GM21515 (cell line): ENCODE data around the gene BIN1.

Experiments
- ATAC-seq: cut with Tn5 transposase; IDR thresholded peaks from one replicate; pipeline ENCODE4 v1.9.1; 2021; ENCODE audit not compliant: unreplicated experiment

The BIN1 gene

DNA sequence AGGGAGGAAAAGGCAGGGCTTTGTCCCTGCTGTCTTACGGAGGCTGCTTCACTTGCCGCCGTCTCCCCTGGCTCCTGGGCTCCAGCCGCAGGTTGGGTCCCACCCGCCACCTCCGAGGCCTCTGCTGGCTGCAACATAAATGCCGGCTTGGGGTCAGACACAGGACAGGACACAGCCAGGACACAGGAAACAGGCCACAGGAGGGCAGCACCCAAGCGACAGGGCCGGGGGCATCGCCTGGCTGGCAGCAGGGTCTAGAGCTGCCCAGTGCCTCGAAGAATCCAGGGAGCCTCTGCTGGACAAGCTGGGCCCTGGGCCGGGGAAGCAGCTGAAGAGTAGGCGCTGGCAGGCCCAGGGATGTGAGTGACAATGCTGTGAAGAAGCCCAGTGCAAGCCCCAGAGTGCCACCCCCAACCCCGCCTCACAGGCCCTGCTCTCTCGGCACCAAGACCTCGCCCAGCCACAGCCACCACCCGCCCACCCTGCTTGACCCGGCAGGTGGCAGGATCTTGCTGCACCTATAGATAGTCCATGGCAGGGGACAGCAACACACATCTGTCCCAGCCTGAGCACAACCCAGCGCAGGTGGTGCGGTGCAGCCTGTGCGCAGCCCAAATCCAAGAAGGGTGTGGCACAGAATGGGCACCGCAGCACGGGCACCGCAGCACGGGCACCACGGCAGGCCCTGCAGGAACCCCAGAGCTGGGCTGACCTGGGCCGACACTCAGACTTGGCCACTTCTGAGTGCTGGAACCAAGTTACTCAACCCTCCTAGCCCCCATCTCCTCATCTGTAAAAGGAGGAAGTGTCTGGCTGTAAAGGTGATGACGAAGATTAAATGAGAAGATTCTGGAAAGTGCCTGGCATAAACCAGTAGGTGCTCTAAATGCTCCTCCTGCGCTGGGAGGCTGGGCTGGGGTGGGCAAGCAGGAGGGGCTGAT lies 55.6 kb downstream of the BIN1 start:
- no peak for ATAC-seq

DNA sequence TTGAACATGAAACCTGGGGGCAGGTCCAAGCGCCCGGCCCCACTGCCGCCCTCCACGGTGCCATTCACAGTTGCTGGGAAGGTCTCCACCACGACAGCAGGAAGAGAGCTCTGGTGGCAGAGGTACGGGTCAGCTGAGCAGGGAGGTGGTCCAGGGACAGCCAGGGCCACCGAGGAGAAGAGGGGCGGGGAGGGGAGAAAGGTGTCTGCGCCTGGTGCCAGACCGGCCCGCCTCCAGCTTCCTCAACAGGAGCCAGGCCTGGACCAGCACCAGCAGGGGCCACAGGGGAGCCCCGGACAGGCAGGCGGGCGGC lies 56.2 kb downstream of the BIN1 start:
- no peak for ATAC-seq

DNA sequence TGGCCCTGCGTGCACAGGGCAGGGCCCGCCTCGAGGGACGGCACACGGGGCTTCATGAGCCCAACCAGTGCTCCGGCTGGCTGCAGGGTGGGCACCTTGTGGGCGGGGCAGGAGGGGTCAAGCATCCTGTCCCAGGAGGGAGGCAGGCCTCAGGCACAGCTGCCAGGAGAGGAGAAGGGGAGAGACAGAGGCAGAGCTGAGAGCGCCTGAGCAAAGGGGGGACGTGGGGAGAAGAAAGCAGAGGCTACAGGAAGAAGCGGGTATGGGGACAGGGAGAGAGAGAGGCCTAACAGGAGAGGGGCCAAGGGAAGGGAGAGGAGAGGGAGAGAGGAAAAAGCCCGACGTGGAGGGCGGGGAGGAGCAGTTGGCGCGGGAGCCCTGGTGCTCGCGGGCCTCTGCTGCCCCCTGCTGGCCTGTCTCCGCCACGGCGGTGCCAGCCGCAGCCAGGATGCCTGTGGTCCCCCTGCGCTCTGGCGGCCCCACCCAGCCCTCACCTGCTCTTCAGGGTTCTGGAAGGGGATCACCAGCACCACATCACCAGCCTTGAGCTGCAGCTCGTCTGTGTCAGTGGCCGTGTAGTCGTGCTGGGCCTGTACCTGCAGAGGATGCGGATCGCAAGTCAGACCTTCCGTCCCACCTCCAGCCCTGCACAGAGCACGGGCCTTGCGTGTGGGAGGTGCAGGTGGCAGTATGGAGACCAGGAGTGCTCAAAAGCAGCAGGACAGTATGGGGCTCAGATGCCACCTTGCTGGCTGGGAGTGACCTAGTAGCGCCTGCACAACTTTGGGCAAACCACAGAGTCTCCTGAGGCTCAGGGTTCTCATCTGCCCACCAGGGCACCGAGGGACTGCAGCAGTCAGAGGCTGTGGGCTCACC lies 56.8 kb downstream of the BIN1 start:
- peak; percentile 60 for ATAC-seq

DNA sequence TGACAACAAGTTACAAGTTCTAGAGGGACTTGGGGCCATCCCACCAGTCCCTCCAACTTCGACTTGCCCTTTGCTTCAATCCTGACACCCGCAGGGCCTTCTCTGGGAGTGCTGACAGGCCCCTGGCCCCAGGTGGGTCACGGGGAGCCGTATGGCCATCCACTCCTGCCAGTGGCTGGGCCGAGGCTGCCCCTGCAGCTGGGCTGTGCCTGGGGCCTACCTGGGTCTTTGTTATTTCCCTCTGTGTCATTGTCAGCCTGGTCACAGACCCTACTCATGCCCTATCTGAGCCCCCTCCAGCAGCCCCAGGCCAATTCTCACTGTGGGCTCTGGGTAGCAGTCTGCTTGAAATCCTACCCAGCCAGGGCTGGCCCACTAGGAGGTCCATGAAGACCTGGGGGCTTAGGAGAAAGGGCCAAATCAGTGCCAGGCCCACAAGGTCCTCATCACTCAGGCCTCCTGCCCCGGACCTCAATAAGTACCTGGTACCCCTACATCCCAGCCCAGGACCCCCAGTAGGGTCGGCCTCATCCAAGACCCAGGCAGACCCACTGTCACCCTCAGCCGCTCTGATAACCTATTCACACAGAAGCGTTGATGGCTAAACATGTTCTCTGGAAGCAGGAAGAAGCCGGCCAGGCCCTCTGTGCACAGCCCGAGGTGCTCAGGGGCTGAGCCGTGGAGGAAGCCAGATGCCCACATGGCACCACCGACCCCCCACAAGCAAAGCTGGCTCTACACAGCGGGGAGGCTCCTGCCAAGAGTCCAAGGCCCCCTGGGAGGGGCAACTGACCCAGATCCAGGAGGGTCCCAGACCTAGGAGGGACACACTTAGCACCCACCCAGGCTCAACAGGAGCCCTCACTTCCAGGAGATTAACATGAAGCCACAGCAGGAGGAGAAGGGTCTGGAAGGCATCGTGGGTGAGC lies 57.7 kb downstream of the BIN1 start:
- no peak for ATAC-seq

DNA sequence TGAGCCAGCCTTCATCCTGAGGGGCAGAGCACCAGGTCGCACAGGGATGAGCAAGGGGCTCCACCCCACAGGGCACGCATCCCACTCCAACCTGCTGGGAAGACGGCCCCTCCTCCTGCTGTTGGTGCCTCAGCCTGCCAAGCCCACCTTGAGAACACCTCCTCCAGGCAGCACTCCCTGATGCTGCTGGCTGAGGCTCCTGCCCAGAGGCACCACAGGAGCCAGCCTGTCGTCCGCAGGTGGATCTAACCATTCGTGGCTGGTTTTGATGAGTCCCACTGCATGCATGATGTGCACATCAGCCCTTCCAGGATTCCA lies 58.4 kb downstream of the BIN1 start:
- no peak for ATAC-seq

DNA sequence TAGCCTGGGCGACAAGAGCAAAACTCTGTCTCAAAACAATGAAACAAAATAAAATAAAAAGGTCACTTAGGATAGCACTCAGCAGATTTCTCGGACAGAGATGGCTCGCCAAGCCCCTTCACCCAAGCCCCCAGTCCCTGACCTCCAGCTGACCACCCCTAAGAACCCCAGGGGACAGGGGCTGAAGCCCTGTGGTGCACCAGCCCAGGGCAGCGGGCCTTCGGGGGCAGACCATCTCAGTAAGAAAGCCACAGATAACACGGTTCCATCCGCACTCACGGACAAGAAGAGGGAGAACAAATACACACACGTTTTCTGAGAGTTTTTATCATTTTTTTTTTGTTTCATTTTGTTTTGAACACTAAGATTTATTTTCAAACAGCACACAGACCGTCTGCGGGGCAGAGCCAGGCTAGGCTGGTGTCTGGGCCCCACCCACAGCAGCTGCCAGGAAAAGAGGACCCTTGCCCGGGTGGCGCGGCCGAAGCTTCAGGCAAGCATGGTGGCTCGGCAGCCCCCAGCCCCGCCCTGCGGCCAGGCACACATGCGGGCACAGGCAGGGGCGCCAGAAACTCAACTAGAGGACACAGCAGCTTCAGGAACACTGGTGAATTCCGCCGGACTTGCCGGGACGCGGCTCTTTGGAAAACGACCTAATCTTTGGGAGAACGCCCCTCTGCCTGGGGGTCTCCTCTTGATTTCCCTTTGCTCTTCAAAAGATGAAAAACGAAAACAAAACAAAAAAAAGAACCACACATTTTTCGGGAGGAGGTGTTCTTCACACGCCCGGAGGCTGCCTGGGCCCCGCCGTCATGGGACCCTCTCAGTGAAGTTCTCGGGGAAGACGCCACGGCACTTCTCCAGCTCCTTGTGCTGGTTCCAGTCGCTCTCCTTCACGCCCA lies 59.0 kb downstream of the BIN1 start:
- no peak for ATAC-seq

DNA sequence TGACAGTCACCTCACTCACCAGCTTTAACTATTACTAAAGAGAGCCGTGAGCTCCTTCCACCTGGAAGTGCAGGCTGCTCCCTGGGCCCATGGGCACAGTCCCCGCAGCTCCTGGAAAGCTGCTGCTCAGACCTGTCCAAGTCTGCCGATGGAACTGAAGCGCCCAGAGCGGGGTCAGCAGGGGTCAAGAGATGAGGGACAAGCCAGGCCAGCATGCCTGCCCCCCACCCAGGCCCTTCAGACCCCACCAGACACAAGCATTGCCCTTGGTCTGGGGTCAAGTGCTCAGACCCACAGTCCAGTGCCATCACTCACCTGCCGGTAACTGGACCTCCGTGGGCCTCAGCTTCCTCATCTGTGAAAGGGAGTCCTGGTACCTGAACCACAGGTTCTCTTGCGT lies 59.9 kb downstream of the BIN1 start:
- no peak for ATAC-seq

DNA sequence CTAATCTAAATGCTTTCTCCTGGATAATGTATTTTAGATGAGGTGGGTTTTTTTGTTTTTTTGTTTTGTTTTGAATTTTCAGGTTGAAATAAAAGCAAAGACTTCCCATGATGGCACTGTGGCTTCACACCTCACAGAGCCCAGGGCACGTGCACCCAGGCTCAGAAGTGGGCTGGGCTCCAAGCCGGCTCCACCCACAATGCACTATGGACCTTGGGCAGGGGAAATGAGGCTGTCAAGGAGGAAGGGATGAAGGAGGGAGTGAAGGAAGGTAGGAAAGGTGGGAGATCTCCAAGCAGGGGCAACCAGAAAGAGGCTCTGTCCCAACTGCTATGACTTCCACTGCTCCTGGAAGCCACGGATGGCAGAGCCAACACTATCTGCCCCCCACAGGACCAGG lies 60.4 kb downstream of the BIN1 start:
- ATAC-seq: no peak

DNA sequence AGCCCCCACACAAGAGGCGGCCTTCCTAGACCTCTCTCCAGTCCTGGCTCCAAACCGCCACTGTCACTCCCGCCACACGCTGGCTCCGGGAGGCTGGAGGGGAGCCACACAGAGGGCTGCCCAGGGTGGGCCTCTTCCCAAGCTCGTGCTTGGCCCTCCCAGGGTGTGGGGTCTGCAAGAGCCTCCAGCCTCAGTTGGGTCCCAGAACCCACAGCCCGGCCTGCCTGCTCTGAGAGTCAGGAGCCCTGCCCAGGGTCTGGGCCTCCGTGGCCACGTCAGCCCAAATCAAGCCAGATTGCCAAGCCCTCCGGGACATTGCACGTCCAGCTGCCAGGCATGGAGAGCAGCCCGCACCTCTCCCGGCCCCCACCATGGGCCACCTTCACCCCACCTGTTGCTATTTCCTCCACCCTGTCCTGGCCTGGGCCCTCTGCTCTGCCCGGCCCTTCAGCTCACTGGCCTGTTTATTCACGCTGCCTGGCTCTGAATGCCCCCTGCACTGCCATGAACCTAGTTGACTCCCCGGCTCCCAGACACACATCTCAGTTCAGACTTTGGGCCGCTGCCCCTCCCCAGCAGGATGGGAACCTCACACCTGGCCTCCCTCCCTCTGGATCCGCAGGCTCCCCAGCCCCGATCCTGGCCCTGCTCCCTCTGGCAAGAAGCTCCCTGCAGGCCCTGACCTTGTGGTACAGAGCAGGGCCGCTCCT lies 61.0 kb downstream of the BIN1 start:
- no peak for ATAC-seq

DNA sequence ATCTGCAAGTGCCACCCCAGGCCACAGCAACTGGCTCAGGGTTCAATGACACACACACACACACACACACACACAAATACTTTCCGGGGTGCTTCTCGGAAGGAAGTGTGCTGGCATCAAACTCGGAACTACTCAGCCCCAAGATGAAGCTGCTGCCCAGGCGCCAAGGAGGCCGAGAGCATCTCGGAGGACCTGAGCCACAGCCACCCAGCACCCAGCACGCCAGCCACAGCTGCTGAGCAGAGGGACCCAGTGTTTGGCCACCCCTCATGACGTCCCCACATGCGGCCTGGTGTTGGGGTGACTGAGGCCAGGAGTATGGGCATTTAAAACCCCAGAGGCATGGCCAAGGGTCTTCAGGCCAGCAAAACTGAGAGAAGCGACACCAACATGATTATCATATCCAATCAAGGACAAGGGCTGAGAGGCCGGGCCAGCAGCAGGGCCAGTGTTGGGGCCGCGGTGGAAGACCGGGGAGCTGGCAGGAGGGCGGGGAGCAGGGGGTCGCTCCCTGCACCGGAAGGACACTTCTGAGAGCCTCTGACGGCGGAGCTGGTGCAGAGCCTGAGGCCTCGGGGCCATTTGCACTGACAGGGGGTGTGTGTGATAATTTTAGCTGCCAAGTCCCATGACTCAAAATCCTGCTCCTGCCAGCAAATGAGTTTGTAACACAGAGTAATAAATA lies 61.8 kb downstream of the BIN1 start:
- no peak for ATAC-seq

DNA sequence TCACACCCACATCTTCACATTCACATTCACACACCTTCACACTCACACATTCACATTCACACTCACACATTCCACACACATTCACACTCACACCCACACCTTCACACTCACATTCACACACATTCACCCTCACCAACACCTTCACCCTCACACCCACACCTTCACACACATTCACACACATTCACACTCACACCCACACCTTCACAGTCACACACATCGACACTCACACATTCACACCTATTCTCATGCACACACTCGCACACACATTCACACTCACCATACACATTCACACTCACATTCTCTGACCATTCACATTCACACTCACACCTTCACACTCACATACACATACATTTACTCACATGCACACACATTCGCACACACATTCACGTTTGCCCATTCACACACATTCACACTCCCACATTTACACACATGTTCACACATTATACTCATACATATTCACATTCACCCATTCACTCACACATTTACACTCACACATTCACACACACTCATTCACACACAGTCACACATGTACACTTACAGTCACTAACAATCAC lies 62.7 kb downstream of the BIN1 start:
- ATAC-seq: no peak

DNA sequence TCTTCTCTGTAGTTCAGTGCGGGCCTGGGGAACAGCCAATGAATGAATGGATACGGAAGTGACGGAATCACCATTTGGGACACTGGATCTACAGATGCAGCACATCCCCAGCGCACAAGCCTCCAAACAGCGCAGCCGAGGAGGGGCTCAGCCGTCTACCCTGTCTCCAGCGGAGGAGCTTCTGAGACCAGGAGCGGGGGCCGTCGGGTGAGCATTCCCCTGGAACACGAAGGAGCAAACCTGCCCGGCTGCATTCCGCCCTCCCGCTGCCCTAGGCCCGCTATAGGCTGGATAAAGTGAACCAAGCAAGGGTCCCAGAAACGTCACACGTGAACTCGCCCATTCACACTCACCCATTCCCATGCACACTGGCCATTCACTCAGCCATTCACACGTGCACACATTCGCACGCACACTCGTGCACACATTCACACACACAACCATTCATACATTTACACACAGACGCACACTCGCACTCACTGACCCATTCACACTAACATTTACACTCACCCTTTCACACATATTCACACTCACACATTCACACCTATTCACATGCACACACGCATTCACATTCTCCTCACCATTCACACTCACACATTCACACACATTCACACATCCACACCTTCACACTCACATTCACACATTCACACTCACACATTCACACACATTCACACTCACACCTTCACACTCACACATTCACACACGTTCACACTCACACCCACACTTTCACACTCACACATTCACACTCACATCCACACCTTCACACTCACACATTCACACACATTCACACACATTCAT lies 63.4 kb downstream of the BIN1 start:
- no peak for ATAC-seq

DNA sequence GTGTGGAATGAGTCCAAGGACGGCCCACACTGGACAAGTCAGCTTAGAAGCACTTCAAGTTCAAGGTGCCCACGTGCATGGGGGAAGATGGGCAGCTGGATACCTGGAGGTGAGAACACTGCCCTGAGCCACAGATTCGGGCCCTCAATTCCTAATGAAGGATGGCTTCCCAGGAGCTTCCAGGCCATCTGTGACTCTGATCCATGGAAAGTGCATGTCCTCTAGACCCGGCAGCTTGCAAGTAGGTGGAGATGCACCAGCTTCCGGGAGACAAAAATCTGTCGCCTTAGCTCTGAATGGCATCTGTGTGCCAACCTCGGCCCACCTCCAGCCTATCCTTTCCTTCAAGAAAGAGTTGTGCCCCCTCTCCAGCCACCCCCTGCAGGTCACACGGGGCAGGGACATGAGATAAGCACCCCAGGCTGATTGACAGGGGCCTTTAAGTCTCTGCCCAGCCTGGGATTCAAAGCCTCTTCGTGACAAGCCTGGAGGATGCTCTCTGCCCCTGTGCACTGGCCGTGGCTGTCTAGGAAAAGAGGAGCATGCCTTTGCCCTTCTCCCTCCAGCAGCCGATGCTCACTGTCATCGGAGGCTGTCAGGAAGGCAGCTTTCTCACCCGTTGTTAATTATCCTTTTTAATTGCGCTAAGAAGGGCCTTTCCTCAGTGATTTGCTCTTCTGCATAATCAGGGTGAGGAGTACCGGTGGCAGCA lies 65.5 kb downstream of the BIN1 start:
- ATAC-seq: no peak

DNA sequence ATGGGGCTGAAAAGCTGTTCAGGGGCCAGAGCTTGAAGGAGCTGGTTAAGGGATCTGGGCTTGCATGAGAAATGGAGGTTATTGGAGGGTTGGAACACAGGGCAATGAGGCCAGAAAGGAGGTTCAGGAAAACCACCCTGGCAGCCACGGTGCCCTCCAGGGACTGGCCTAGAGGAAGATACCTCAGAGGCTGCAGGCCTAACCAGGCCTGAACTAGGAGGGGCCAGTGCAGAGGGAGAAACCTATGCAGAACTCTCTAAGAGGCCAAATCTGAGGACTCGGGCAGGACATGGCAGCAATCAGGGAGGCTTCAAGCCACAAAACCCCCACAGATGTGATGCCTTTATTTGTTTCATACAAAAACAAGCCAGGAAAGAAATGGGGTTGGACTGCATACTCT lies 66.8 kb downstream of the BIN1 start:
- ATAC-seq: no peak

DNA sequence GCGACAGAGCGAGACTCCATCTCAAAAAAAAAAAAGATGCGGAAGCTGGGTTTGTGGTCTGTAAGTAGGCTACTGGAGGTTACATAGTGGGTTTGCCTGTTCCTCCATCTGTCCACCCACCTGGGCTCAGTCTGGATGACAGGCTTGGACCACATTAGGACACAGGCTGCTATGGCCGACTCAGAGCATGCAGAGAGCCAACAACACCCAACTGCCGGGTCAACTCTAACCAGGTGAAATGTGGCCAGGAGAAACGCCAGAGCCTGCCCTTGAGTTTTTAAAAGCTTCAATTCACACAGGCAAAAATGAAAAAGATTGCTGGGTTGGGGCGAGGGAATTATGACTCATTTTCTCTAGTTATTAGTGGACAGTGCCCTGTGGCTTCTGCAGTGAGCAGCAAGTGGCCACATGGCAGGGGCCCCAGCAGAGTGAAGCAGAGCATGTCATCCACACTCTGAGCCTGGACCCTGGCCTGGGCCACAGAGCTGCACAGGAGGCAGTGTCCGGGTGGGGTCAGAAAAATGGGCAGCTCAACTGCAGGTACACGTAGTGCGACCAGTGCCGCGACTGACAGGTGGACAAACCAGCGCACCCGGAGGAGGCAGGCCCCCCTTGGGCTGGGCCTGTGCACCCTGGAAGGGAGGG lies 67.4 kb downstream of the BIN1 start:
- ATAC-seq: peak; percentile 53

DNA sequence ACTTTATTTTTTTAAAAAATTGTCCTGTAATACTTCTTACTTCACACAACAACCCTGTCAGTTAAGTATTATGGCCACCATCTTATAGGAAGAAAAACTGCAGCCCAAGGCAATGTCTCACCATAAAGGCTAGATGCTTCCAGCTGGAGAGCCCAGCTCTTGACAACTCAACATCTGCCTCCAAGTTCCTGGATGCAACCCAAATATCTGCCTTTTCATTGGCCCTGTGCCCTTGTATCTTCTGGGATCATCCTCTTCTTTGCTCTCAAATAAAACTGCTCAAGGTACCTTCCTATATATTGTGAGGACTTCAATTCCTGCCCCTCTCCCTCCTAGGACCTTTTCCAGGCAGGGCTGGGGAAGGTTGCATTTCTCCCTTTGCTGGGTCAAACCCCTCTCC lies 69.5 kb downstream of the BIN1 start:
- ATAC-seq: no peak
